HG03097 (cell line): ENCODE measurements around the gene BMPR1A.
A peak's percentile ranks its signal among the peaks of the same experiment; 100 is the strongest.
"Not testable (repeated sequence)": the region's sequence is repeated elsewhere in the genome, so short reads cannot be mapped to it uniquely, and the experiment has no call there.

Experiments used
- ATAC-seq: cut with Tn5 transposase; IDR thresholded peaks from one replicate; pipeline ENCODE4 v1.9.1; 2021; ENCODE audit not compliant: unreplicated experiment, low FRiP score

Gene BMPR1A

DNA sequence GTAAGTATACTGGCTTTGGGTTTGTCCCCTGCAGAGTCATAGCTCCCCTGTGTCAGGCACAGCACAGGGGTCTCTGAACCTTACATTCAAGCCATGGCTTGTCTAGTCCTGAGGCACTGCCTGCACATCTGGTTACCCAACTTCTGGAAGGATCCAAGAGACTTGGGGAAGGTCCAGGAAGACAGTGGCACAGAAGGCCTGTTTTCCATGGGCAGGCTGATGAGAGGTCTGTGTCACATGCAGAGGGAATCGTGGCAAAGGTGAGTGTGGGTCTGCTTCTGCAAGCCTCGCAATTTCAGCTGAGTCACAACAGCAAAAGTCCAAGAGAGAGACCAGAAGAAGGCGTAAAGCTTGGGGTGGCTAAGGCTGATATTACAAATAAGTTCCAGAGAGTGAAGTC lies 28.4 kb upstream of the BMPR1A start:
- no peak for ATAC-seq

DNA sequence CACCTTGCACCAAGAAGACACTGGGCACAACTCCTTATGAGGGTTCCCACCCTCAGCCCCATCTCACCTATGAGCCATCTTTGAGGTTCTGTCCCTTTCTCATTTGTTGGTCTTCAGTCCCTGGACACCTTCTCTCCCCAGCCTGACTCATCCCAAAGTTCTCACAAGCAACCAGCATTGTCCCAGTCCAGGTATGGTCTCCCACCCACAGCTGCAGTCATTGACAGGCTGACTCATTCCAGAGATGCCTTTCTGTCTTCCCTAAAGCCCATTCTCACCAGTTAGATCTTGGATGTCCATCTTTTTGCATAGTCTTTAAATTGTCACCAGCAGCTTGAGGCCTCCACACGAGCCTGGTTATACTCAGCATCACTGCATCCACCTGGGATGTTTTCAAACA lies 26.7 kb upstream of the BMPR1A start:
- no peak for ATAC-seq

DNA sequence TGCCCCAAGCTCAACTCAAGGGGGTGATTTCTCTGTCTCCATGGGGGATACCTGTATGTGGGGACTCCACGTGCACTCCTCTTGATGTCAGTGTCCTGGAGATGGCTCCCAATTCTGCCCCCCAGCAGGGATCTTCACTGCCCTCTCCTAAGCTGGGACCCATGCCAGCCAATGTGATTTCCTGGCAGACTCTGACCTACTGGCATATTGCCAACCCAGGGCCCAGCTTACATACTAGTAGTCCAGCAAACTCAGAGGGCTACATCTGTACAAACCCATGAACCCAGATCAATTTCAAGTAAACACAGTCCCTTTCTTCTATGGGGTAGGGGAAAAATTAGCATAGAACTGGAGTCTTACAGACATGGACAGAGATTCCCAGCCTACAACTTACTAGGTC lies 26.2 kb upstream of the BMPR1A start:
- no peak for ATAC-seq

DNA sequence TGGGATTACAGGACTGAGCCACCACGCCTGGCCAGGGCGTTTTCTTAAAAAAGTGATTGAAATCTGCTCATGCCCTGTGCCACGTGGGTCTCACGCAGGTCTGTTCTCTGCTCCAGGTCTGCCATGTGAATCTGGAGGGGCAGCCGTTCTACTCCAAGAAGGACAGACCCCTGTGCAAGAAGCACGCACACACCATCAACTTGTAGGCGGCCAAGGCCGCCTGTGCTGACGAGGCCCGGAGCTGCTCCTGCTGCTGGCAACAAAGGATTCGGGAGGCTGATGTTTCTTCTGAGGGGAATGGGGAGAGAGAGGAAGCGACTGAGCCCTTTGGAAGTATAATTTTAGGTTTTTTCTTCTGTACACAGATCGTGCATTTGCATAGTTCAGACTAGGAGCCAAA lies 23.6 kb upstream of the BMPR1A start:
- ATAC-seq = no peak

DNA sequence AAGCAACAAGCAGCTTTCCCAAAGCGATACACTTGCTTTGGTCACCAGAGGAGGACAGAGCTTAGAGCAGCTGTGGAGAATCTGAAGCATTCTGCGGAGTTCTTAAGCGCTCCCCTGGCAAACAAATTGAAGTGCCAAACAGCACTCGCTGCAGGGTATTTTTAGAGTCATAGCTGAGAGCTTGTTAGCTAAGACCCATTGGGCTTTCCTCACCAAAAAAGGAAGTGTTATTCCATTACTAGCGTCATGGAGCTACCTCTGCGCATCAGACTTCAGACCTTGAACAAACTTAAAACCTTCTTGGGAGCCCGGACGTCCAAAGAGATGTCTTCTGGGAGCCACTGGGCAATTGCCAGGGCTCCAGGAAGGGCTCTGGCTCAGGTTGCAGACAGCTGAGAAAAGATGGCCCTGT lies 23.2 kb upstream of the BMPR1A start:
- no peak for ATAC-seq

DNA sequence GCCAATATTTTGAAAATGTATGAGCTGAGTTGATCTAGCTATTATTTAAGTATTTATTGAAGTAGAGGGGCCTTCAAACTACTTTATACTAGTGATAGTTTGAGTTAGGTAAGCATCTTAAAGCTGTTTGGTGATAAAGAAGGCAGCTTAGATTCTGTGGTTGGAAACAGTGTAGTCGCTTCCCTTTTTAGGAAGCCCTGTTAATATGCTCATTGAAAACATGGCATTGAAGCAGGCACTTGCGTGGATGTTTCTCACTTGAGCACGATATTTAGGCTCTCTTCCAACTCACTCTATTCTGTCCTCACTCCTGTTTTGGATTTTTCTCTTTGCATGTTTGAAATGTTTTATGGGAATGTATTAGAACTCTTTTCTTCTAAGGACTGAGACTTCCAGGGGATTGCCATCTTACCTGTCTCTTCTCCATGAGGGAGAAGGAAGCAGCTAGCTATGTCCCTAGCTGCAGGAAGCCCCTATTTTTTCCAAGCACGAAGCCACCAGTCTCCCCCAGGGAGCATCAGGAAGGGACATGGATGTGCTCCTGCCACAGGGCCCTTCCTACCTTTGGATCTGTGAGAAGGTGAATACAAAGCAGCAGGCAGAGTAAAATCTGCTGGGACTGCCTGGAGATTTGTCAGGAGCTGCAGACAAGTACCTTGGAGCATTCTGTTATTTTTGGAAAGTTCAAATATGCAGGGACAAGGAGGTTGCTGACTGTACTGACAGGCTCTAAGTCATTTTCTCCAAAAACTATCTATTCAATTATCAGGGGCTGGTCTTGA lies 22.0 kb upstream of the BMPR1A start:
- ATAC-seq = no peak

DNA sequence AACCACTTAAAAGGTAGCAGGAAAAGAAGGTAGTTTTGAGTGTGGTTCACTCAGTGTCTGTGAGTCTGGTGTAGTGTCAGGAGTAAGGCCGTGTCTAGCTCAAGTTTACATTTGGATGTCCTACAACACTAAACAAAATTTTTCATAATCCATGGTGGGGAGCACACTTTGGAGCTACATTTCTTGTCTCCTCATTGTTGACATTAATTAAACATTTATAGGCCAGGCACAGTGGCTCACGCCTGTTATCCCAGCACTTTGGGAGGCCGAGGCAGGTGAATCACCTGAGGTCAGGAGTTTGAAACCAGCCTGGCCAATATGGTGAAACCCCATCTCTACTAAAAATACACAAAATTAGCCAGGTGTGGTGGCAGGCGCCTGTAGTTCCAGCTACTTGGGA lies 21.1 kb upstream of the BMPR1A start:
- ATAC-seq = not testable (repeated sequence)

DNA sequence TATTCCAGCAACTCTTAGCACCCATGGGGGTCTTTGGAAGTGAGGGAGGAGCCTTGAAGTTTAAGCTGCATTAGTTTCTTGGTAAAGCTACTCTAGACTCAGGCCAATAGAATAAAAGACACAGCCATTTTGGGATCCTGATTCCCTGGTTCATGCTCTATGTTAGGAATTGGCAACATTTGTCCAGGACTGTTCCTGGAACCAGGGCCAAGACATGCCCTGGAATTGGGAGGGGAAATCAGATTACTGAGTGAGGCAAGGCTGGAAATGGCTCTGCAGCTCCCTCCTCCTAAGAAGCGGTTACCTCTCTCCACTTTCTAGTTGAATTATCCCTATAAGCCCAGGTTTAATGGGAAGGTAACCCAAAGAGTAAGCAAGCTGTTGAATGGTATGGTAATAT lies 14.2 kb upstream of the BMPR1A start:
- ATAC-seq = no peak

DNA sequence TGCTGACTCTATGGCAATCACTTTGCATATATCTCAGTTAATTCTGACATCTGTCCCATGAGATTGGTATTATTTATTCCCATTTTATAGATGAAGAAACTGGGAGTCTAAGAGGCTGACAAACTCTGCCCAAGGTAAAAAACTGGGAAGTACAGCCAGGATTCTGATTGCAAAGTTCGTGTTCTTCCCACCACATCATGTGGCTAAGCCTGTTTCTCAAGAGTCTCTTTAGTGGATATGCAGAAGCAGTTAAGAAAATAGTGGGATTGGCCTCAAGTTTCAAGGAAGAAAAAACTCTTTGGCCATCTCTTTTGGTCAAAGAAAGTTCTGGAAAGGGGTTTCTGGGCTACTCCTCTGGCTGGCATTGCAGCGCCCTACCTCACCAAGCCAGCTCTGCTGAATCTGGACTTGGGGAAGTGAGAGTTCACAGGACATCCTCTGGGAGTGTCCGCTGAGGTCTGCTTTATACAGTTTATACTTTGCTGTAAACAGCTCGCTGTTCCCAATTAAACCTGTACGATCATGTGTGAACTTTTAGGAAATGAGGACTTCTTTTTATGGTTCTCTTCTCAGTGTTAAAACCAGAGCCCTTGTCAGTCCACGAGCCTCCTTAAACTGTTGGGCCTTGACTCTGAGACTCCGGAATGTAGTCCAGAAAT lies 12.2 kb upstream of the BMPR1A start:
- ATAC-seq = no peak

DNA sequence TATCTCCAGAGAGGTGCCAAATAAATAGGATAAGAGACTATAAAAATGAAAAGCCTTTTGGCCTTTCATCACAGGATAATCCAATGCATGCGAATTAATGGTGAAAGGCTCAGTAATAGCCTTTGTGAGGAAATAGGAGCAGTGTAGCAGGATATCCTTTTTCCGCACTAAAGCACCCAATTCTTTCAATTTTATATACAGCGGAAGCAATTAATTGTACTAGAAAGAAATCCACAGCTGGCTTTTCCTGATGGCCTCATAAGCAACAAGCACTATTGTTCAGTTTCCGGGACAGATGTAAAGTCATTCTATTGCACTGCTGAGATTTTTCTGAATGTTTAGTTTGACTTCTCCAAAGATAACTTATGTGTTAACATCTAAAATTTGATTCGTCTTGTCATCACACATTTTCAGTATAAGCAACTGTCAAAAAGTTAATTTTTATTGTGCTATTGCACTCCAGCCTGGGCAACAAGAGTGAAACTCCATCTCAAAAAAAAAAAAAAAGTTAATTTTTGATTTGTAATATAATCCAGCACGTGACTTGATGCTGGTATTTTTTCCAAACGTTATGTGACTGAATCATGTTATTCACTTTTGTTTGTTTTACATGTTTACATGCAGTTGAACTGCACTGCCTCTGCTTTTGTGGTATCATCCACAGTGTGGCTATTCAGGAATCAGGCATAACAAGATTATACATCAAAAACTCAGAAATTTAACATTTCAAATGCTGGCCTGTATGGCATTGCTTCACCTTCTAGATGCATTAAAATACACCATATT lies 8.4 kb upstream of the BMPR1A start:
- no peak for ATAC-seq

DNA sequence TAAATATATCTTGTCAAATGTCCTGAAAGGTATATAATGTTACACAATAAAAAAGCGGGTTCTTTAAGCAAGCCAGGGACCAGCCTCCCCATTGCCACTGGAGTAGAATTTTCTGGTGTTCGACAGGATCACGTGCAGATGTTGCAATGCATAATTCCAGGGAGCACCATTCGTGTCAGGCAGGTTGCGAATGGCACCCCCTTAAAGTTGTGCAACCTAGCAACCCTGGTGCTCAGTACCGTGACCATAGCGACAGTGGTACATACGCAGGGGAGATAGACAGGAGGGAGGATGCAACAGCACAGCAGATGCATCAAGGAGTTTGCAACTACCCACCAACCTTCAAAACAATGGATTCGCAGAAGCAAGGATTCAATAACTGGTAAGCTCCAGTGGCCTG lies 6.6 kb upstream of the BMPR1A start:
- no peak for ATAC-seq

DNA sequence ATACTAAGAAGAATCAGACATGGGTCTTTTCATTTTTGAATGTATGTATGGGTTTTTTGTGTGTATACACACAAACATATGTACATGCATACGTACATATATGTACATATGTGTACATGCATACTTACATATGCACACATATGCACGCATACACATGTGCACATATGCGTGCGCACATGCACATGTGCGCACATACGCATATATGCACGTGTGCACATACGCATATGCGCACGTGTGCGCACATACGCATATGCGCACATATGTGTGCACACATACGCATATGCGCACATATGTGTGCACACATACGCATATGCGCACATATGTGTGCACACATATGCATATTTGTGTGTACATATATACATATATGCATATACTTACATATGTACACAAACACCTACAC lies 4.9 kb upstream of the BMPR1A start:
- no peak for ATAC-seq

DNA sequence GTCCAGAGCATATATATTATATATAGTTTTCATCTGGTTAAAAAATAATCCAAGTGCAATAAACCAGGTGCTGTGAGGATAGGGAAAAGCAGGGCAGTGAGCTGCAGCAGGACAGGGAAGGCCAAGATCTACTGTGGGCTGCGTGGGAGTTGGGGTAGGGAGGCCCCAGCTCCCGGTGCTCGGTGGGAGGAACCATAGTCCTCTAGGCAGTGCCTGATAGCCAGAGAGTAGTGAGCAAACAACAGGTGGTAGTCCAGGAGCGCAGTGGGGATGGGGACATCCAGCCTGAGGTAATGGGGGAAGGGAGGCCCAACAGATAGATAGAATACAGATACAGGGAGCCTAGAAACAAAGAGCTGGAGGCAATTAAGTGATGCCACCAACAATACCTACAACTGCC lies 4.1 kb upstream of the BMPR1A start:
- ATAC-seq = no peak

DNA sequence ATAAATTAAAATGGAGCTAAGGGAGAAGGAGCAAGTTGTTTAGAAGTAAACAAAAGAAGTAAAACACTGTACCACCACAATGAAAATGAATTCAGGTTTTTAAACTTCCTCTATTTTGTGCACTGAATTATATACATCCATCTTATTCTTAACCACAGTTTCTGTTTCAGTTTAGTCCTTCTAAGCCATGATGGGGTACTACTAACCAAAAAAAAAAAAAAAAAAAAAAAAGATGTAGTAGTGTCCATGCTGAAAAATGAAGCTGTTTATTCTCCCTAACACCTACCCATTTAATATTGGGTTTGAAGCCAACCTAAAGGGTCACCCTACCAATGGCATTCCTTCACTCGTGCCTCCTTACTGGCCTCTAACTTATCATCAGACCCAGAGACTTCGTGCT lies 3.4 kb upstream of the BMPR1A start:
- ATAC-seq = no peak

DNA sequence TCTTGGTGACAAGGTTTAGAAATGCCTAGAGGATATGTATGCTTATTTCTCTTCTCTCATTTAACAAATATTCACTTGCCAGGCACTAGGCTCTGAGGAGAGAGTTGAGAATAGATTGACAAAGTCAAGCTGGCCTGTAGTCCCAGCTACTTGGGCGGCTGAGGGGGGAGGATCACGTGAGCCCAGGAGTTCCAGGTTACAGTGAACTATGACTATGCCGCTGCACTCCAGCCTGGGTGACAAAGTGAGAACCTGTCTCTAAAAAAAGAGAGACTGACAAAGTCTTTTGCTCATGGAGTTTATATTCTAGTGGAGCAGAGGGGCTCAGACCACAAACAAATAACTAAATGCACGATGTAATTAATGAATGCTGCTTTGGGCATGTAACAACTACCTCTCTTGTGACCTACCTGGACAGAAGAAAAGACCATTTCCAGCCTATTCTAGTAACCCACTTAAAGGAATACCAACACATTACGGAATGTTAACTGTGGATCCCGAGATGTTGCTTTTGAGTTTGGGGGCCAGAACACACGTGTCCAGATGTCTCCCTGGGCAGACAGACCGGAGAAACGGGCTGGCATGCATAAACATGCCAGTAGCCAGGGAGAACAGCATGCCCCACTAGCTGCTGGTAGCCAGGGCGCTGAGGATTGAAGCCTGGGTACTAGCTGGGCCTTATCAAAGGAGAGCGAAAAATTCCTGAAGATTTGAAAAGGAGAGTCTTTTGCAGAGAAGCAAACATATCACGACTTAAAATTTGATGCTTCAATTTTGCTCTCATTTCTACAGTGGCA lies 2.6 kb upstream of the BMPR1A start:
- ATAC-seq = no peak

DNA sequence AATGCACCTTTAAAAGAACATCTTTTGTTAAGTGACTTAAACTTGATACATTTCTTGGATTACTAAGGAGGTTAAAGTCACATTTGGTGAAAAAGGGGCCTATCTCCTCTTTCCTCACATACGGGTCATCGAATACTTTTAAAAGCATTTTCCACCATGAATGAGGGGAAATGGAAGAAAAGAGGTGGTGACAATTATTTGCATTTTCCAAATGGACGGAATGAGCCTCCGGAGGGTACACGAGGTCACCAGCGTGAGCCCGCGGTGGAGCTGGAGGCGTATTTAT lies 1.0 kb upstream of the BMPR1A start:
- no peak for ATAC-seq

DNA sequence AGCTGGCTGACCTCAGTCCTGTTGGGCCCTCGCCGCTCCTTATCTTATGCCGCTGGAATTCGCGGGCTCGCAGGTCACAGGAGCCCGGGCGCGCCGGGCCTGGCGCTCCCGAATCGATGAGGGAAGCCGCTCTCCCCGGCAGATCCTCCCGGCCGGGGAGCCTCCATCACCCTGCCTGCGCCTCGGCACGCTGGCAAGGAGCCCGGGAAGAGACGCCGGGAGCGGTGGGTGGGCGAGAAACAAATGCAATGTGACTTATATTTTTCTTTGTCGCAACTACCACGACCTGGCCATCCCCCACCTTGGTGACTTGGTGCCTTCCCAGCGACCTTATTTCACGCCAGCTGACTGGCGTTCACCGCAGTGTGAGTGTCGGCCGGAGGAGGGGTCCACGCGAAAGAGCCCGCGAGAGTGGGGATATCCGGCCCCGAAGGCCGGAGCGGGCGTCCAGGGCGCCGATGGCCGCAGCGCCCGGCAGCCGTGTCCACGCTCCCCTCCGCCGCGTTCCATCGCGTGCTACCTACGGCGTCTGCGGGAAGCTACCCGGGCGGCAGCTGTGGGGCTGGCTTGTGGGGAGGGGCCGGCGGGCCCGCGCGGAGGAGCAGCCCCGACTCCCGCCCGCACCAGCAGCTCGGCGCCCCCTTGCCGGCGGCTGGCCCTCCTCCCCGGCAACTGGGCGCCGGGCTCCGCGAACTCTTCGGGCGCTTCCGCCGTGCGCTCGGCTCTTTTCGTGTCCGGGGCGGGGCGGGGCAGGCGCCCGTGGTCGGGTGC lies 494 bp upstream of the BMPR1A start:
- peak; percentile 92 for ATAC-seq

DNA sequence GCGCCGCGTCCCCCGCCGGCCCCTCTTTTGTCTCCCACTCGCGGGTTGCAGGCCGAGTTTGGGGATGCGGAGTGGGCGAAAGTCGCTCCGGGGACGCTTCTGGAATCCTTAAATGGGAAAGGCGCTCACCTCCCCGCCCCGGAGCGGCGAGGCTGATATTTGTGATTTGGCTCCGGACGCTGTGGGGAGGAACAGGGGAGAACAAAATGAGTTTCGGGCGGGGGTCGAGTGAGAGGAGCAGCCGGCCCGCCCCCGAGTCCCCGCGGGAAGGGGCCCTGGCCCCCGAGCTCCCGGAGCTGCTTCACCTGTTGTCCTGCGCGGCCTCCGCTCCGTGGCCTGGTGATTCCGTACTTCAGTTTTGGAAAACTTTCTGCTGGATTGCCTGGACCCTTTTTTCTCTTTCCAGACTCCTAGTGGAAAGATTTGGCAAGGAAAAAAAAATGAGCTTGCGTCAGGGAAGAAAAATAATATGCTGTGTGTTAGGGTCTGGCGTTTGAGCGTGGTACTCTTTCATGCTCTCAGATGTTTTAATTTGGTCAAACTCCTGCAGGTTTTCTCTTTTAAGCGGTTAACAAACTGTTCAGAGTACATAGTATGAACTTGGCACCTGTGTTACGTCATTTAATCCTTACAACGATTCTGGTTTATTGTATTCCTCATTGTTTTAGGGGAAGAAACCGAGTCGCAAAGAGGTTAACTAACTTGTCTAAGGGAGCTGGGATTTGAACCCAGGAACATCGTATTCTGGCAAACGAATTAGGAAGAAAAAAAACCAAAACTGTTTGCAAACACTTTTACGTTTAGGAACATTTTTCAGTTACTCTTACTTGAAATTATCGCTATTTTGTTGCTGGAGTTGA lies 924 bp downstream of the BMPR1A start:
- no peak for ATAC-seq
